GM18867 (cell line): Measurements from ENCODE around the gene KPTN.

Experiments
- ATAC-seq: cut with Tn5 transposase; IDR thresholded peaks from one replicate; pipeline ENCODE4 v1.9.1; 2021; ENCODE audit warnings: mild to moderate bottlenecking, moderate library complexity; ENCODE audit not compliant: unreplicated experiment

Gene KPTN

DNA sequence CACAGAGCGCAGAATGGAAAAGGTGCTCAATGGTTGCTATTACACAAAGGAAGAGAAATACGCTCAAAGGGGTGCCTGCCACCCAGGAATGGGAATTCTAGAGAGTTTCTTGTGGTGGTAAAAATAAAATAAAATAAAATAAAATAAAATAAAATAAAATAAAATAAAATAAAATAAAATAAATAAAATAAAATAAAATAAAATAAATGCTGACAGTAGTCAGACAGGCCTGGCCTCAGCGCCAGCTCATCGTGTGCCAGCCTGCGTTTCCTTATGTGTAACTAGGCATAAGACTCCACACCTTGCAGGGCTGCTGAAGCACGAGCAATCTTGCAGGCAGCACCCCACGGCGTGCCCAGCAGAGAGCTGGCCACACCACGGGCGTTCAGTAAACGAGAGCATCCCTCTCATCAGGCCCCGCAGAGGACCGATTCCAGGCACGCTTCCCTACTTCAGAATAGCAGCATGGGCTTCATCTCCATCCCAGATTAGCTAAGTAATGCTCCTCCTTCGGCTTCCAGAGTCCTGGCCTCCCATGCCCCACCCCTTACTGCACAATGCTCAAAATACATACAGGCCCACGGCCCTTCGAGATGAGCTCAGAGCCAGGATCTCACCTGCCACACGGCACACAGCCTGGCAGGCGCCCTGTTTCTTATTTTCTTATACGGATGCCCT, 25.3 kb upstream of the KPTN start:
- no peak for ATAC-seq

DNA sequence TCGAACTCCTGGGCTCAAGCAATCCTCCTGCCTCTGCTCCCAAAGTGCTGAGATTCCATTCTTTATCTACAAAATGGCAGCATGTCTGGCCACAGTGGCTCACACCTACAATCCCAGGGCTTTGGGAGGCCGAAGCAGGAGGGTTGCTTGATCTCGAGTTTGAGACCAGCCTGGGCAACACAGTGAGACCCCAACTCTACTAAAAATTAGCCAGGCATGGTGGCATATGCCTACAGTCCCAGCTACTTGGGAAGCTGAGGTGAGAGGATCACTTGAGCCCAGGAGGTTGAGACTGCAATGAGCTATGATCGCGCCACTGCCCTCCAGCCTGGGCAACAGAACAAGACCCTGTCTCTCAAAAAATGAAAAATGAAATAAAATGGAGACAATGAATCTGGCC, 24.7 kb upstream of the KPTN start:
- no peak for ATAC-seq

DNA sequence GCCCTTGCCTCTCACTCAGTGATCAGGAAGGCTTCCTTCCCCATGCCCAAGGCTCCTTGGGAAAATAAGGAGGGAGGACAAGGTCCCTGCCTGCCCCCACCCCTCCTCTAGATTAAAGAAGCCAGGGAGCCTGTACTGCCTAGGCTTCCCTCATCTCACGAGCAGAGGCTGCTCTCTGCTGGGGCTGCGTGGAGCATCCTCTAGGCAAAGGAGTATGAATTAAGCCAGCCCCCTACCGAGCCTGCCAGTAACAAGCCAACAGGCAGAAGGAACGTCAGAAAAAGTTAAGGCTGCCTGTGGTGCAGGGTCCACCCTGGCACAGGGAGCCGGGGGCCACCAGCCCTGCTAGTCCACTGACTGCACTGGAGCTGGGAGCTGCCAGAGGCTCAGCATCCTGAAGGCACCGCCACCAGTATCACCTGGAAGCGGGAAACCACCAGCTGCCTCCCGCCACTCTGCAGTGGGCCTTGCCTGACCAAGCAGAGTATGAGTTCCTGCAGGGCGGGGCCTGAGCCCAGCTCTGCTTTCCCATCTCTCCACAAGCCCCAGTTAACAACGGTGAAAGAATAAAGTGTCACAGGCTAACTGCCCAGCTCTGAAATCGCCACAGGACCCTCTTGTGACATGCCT, 24.0 kb upstream of the KPTN start:
- no peak for ATAC-seq

DNA sequence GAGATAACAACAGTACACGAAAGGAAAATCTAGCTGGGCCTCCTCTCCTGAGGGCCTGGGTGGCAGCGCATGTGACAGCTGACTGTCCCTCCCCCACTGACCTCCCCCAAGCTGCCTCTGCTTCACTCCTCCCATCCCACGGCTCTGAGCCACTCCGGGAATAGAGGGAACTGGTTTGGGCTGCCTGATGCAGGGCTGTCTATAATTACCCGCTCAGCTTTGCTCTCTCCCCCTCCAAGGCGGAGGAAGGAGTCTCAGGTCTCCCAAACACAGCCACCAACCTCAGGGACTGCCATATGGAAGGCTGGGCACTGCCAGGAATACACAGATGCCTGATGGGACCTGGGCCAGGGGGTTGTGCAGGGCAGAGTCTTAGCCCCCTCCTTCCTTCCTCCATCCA, 23.0 kb upstream of the KPTN start:
- ATAC-seq, result no peak

DNA sequence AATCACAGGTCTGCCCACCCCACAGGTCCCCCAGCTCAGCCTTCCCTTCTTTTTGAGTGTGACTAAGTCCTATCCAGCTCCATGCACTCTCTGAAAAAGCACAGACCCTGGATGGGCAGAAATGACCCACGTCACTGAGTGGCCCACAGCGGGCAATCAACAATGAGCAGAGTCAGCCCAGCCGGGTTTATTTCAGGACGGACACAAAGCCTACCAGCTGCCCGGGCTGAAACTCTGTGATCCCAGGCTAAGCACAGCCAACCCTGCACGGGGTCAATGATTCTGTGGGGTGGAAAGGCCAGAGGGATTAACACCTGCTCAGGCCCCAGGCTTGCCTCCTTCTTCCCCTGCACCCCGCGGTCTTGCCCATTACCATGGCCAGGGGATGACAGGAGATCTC, 22.4 kb upstream of the KPTN start:
- no peak for ATAC-seq

DNA sequence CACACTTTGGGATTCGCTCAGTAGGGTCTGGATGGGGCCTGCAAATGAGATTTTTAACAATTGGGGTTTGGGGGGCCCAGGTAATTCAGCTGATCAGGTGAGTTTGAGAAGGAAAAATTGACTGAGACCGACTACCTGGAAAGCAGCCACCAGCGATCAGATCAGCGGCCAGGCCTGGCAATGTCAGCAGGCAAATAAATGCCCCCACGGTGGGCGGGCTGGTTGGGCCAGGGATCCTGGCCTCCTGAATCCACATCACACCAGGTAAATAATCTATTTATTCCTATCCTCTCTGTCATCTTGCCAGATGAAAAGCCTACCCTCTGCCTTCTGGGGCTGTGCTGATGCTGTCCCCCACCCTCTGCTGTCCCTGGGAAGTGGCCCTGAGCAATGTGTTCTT, 21.5 kb upstream of the KPTN start:
- no peak for ATAC-seq

DNA sequence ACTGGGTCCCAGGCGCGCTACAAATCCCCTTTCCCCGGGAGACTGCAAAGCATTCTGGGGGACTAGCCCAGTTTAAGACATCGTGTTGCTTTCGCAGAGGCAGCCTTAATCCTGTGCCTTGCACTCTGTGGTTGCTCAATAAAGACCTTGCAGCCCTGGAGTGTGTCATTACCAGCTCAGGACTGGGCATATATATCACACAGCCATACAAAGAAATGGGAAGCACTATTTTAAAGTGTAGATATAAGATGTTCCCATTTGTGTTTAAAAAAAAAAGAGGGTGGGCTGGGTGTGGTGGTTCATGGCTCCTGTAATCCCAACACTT, 19.8 kb upstream of the KPTN start:
- no peak for ATAC-seq

DNA sequence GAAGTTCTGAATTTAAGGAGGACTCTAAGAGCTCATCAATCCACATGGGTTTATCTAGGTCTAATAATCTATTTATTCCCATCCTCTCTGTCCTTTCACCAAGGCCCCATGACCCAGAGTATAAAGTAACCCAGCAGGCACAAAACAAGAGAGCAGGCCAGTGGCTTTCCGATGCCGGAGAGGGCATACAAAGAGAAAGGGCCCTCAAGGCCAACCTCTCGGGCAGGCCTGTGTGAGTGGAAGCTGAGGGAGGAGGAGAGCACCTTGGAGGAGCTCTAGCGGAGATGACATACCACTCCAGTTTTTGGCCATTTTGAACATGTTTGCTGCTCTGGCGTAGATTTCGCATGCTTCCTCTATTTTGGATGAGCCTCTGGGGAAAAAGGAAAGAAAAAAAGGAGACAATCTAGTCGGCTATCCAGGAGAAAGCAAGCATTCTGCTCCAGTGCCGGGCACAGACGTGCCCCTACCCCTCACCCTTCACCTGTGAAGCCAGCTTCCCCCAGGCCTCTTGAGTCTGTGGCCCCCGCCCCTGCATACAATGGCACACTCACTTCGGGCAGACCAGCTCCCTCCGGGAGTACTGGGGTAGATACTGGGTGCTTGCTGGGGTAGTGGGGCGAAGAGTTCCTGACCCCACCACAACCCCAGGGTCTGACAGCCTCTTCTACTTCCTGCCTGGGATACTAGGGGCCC, 19.3 kb upstream of the KPTN start:
- no peak for ATAC-seq

DNA sequence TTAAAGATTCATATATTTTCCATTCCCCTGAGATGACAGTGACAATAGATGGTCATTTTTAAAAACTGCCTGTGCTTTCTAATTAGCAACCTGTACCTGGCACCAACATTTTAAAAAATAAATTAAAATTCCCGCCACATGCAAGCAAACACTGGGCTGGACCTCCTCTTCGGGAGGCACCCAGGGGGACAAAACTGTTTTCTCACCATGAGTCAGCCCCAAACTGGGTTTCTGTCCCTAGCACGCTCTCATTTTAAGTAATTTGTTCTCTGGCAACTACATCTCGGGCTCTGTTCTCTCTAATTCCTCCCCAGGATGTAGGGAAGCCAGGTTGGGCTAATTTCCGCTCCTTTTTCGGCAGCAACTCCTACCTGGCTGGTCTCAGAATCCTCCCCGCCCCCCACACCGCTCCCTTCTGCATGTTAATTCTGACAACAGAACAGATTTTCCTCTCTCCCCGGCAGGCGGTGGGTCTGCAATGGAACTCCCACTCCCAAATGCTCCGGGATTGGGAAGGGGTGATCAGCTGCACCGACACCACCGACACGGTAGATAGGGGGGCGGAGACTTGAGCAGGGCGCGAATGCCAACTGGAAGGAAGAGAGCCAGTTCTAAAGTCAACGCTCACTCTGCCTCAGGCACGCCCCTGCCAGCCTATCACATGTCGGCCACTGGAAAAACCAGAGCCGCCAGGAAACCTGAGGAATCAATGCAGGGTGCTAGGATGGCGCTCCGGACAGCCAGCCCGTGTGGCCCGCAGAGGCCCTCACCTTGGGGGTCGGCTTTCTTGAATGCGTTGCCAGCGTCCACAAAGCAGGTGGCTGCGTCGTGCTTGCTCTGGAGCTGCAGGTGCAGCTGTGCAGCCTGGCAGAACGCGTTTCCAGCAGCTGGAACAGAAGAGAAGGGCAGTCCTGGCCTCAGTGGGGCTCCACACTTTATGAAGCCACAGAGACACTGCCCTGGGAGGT, 16.1 kb upstream of the KPTN start:
- no peak for ATAC-seq

DNA sequence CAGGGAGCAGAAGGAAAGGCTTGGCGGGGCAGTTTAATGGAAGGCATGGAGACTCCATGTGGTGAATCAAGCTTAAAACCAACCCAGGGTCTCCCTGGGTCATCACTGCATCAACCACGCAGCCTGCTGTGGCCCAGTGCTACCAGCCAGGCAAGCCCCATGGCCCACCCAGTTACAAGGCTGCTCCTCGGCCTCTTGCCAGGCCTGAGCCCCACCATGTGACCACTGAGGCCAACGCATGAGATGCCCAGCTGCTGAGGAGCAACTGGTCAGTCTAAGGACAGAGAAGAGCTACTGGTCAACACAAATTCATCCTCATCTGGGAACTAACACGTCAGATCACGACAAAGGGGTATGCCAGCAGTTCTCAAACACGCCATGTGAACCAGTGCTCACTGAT, 15.4 kb upstream of the KPTN start:
- no peak for ATAC-seq

DNA sequence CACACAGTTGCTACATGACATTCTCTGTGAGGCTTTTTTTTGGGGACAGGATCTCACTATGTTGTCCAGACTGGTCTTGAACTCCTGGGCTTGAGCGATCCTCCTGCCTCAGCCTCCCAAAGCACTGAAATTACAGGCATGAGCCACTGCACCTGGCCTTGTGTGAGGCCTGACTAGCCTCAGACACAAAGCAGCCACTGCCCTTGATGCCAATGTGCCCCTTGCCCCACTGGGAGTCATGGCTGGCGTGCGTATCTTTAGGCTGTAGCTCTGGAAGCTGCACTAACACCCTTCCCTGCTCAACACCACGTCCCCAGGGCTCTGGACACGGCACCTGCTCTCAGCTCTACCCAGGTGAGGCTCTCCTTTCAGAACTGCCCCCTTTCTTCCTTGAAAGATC, 14.5 kb upstream of the KPTN start:
- ATAC-seq, result no peak

DNA sequence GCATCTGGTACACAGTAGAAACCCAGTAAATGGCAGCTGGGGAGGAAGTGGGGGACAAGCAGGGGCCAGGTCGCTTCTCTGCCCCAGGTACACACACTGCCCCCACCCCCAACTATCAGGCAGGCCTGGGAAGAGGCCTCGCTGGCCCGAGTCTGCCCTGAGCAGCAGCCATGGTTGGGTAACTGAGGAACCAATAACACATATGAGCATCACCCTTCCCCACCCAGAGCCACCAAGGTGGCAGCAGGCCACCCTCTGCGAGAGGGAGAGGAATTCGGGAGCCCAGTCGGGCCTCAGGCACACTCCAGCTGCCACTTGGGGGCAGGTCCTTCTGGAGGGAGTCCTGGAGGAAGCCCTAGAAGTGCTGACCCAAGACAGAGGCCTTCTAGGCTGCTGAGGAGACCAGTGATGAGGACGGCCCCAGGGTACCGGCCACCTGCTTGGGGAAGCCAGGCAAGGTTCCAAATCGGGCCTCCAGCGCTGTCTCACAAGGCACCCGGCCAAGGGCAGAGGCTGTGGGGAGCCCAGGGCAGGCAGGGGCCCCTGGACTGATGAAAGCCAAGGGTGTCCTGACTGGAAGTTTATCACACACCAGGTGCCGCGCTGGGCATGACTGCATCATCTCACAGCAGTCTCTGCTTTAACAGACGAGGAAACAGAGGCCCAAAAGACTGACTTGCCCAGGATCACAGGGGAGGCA, 14.0 kb upstream of the KPTN start:
- no peak for ATAC-seq

DNA sequence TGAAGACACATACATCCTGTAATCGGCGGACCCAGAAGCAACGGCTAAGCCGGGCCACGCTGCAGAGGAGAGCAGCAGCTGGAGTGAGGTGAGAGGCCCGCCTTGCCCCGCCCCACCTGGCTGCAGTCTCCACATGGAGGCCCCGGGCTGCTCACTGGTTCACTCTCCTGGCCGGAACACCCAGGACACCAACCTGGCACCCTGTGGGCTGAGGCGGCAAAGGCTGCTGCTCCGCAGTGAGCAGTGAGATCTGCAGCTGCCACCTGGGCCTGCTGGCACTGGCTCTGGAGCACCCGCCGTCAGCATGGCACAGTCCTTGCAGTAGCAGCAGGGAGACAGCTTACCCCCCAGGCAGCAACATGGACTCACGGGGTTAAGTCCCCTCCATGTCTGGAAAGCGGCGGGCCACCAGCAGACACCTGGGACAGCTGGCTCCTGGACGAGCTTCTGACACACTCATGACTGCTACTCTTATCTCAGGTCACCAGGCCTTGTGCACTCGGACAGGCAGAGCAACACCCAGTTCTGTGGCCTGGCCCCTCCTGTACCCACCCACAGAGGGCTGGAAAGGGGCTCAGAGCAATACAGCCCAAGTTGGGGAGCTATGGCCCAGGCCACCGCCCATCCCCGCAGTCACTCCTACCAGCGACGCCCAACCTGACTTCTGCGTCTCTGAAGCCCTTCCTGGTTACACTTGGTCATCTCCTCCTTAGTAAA, 13.2 kb upstream of the KPTN start:
- ATAC-seq, result no peak

DNA sequence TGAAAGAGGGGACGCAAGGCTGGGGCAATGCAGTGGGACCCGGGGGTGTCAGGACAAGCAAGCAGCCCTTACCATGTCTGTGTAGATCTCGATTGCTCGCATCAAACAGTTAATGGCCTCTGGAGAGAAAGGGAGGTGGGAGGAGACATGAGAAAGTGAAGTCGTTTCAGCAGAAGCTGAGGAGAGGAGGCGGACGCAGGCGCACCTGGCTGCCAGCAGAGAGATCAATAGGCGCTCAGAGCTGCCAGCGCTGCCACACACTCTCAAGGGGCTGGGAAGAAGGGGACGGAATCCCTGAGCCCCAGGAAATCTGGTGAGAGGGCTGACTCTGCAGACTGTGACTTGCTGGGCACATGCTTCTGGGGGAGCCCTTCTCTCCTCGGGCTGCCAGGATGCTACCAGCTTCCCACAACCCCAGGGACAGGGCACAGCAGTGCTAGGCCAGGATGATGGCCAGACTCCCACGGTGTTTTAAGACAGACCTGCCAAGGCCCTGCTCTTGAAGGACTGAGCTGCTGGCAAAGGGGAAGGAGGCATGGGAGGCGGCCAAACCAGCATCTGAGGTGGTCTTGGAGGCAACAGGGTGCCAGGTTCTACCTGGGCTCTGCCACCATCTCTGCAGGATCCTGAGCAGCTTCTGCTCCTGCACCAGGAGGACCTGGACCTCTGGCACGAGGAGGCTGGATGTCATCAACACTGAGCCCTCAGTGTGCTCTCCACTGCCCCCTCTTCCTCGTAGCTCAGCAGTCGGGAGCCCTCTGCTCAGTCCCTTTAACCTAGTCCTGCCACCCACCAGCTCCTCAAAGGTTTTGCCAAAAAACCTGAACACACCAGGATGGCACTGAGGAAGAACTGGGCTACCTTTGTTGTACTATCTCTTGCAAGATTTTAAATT, 11.7 kb upstream of the KPTN start:
- no peak for ATAC-seq

DNA sequence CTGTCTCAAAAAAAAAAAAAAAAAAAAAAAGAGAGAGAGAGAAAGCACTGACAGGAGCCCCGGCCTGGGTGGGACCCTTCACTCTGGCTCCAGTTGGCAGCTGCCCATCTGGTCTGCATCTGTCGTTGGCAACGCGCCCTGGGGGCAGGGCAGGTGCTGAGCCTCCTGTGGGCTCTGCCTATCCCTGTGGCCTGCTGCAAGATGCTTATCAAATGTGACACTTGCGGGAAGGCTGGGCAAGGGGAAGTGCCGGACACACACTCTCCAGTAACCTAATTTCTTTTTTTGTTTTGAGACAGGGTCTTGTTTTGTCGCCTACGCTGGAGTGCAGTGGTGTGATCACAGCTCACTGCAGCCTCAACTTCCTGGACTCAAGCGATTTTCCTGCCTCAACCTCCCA, 10.7 kb upstream of the KPTN start:
- ATAC-seq, result no peak

DNA sequence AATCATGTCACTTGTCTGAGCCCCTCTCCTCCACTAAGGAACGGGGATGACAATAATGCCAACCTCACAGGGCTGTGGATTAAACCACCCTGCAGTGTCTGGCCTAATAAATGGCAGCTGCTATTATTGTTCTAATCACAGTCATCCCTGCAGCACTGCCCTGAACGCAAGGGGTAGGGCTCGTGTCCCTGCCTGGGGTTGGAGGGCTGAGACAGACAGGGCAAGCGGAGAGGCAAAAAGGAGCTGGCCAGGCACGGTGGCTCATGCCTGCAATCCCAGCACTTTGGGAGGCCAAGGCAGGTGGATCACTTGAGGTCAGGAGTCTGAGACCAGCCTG, 10.2 kb upstream of the KPTN start:
- no peak for ATAC-seq

DNA sequence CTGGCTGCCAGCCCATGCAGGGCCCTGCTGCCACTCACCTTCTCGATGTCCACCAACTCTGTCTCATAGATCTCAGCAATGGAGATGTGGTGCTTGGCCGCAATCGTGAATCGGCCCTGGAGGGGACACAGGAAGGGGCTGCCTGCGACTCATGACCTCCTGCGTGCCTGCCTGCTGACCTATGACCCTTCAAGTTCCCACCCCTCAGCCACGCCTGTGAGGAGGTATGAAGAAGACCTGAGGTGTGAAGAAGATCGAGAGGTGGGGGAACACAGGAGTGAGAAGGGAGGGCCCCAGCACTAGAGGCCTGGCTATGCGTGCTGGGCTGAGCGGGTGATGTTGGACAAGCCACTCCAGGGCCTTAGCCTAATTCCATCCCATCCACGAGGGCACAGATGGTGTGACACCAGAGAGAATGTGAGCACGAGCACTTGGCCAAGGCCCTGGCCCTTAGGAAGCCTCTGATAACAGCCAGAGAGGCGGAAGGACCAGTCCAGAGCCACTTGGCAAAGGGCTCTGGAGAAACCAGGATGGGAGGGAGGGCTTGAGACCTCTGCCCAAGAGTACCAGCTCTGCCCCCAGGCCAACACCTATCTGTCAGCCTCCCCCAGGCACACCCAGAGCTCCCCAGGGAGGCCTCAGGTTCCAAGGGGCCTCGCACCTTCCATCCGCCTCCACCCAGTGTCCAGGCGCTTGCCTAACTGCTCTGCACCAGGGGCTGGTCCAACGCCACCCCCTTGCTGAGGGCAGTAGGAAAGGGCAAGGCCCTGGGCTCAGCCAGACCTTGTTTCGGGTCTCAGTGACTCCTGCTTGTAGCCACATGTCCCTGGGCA, 9.6 kb upstream of the KPTN start:
- ATAC-seq, result no peak

DNA sequence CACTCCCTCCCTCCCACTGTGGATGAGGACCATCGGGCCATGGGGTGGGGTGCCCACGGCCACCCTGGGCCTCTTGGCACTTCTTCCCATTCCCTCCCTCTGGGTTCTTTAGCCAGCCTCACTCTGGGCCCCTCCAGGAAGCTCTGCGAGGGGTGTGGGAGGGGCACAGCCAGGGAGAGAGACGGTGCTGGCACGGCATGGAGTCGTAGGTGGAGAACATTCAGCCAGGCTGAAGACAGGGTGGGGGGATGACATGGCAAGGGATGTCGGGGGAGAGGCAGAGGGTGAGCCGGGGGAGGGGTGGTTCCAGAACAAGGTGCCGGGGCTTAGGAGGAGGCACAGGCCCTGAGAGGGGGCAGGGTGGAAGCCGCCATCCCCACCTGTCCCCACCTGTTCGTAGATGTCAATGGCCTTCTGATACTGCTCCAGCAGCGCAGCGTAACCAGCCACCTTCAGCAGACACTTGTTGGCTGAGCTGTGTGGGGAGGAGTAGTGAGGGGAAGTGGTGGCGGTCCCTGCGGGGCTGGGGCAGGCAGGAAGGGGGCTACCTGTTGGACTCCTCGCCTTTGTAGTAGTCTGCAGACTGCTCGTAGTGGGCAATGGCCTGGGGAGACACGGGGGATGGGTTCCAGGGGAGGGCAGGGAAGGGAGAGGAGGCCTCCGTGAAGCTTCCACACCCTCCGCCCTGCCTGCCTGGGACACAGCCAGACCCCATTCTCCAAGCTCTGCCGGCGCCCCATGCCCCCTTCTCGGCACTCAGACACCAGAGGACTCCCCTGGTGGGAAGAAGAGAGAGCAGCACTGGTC, 8.8 kb upstream of the KPTN start:
- no peak for ATAC-seq
